ENCODE data around the gene PSEN1.

GRCh38 chr14:73208390-73208789 is 72.1 kb downstream of the PSEN1 start:
- TF ChIP-seq CTCF (IDR thresholded peaks at IDR 0.05 in 2 of 3, conservative IDR thresholded peaks at IDR 0.05 in 1 of 3; ENCODE audit: borderline replicate concordance in 1 of 3, insufficient read depth in 1 of 3, low read depth in 2 of 3, low read length in 2 of 3) (no peak), YY1 (IDR thresholded peaks at IDR 0.05; ENCODE audit: extremely low read depth, insufficient replicate concordance, low read depth, low read length) (no peak), POLR2A (IDR thresholded peaks at IDR 0.05; ENCODE audit: borderline replicate concordance, extremely low read depth, insufficient read depth, insufficient read length) (no peak), EZH2 (IDR thresholded peaks at IDR 0.05) (no peak), CEBPB (IDR thresholded peaks at IDR 0.05; ENCODE audit: low read depth) (no peak), ZBTB33 (IDR thresholded peaks at IDR 0.05; ENCODE audit: extremely low read depth, insufficient replicate concordance, low read length) (no peak), ATF3 (IDR thresholded peaks at IDR 0.05) (no peak), REST (IDR thresholded peaks at IDR 0.05; ENCODE audit: low read depth) (no peak)

Data from HCT116 (cell line).